PFSK-1 (cell line): ENCODE results near the gene KIAA0586.

Experiments used
- FOXP2 ChIP-seq: optimal IDR thresholded peaks from 2 replicates; pipeline ENCODE3; 2011; ENCODE audit warnings: borderline replicate concordance, control low read depth, inconsistent platforms; ENCODE audit not compliant: insufficient read depth; ENCODE audit errors: extremely low read length, extremely low read depth
- POLR2AphosphoS5 ChIP-seq: IDR thresholded peaks from 2 replicates; pipeline ENCODE4 v1.6.1; 2012; ENCODE audit warnings: low read depth, mild to moderate bottlenecking, control low read depth, low read length, moderate library complexity
- REST ChIP-seq, 2 experiments: IDR thresholded peaks; 2 replicates each; pipeline versions ENCODE4 v1.6.1 to v1.8.0; 2011 to 2012; ENCODE audit warnings: low read depth in 2 of 2, low read length in 2 of 2, control low read depth in 1 of 2, inconsistent platforms in 1 of 2, mild to moderate bottlenecking in 1 of 2, moderate library complexity in 1 of 2; ENCODE audit not compliant: insufficient read depth in 1 of 2
- SIN3A ChIP-seq: IDR thresholded peaks from 2 replicates; pipeline ENCODE4 v1.6.1; 2012; ENCODE audit warnings: mild to moderate bottlenecking, low read length, moderate library complexity, borderline replicate concordance; ENCODE audit not compliant: insufficient read depth
- TAF1 ChIP-seq: IDR thresholded peaks from 2 replicates; pipeline ENCODE4 v1.6.1; 2012; ENCODE audit warnings: low read length, control low read depth, borderline replicate concordance; ENCODE audit not compliant: insufficient read depth

KIAA0586 gene

DNA sequence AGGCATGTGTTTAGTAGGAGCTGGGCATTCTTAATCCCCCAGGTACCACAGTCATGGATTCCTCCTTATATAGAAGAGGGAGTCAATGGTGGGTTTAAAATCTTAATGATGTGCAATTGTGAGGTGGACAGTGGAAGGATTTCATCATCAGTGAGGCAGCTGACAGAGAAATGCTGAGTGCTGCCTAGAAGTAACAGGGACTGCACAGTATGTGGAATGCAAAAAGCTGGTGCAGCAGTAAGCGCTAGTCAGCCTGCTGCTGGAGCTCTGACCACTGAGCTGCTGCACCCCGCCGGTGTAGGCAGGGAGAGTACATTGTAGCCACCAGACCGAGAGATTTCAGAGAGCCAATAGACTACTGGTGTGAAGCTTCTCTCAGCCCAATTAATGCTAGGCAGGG is 129.7 kb downstream of the KIAA0586 start:
- no peak for TF ChIP-seq POLR2AphosphoS5
- TF ChIP-seq SIN3A = no peak
- no peak for TF ChIP-seq REST (IDR thresholded peaks at IDR 0.05; ENCODE audit: insufficient read depth in 1 of 2, low read depth in 2 of 2, low read length in 2 of 2)
- TF ChIP-seq FOXP2 = no peak
- no peak for TF ChIP-seq TAF1

- TF ChIP-seq SIN3A = no peak
These were observed 132.7 kb downstream of the KIAA0586 start for GRCh38 chr14:58560208-58560607.

DNA sequence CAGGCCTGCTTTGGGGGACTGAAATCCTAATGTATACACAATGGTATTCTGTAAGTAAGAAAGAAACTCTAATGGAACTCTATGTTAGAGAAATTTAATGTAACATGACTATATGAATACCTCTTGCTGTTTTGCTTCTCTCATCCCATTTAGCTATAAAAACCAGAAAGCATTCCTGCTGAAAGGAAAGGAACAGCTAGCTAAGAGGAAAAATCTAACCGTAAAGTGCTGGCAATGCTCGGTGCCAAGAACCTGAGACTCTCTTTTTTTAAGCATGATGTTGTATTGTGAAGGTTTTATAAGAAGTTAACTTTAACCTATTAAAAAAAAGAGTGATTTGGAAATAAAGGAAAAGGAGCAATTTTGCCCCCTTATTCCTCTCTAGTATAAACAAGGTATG is 134.6 kb downstream of the KIAA0586 start:
- TF ChIP-seq REST (IDR thresholded peaks at IDR 0.05; ENCODE audit: insufficient read depth in 1 of 2, low read depth in 2 of 2, low read length in 2 of 2) (no peak), TAF1 (no peak), SIN3A (no peak), POLR2AphosphoS5 (no peak), FOXP2 (no peak)

DNA sequence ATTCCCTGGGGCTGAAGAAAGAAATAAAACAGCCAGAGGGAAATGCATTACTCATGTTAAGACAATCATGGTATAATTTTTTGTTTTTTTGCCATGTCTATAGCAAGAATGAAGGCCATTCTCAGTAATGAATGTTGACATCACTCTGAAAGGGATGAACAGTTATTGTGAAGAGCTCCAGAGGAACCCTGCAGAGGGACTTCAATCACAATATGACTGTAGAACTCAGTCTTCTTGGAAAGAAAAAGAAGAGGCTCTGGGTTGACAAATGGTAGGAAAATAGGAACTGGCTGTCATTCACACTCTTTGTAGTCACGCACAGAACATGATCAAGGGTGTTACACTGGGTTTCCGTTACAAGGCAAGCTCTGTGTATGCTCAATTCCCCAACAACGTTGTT is 136.5 kb downstream of the KIAA0586 start:
- TF ChIP-seq SIN3A (no peak), FOXP2 (no peak), REST (IDR thresholded peaks at IDR 0.05; ENCODE audit: insufficient read depth in 1 of 2, low read depth in 2 of 2, low read length in 2 of 2) (no peak), POLR2AphosphoS5 (no peak), TAF1 (no peak)

DNA sequence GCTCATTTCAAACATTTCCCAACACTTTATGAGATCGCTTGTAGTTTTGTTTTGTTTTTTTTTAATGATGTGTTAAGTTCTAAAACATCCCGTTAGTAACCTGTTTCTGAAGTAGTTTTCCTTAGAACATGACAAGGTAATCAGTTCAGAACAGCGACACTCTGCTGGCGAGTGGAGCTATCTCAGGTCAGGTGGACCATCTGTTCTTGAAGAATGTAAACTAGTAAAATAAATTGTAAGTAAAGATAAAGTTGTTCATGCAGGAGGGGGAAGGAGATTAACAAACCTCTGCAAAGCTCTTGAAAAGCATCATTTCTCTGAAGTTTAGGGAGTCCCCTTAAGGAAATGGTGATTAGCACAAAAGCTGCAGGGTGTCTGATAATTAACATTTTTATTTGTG is 138.3 kb downstream of the KIAA0586 start:
- no peak for TF ChIP-seq SIN3A
- TF ChIP-seq FOXP2 = no peak

- TF ChIP-seq FOXP2 = no peak
- TF ChIP-seq POLR2AphosphoS5 = no peak
- no peak for TF ChIP-seq TAF1
- no peak for TF ChIP-seq REST (IDR thresholded peaks at IDR 0.05; ENCODE audit: insufficient read depth in 1 of 2, low read depth in 2 of 2, low read length in 2 of 2)
- no peak for TF ChIP-seq SIN3A
These were observed 139.5 kb downstream of the KIAA0586 start for GRCh38 chr14:58566979-58567378.
